HUDEP-2 (cell line): ENCODE data around the gene MLLT10.

Experiments used
- DNase-seq, 76 experiments: peaks; one replicate each; lab custom pipeline; 2025; ENCODE audit not compliant: unreplicated experiment in 76 of 76; lab: John Stamatoyannopoulos, UW

MLLT10 gene

DNA sequence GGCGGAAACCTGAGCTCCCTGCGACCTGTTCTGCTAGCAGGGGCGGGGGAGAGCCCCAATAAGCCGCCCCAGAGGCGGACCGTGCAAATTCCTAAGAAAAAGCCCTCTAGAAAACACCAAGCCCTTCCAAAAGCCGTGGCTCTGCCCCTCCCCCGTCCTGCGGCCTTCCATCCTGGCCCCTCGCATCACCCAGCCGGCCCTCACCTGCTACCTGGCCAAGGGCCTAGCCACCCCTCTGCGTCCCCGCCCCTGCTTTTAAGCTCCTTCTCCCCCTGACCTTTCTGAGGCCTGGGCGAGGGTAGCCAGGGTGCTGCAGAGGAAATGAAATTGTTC is 33.5 kb upstream of the MLLT10 start:
- DNase-seq = no peak

- no peak for DNase-seq
Measured at GRCh38 chr10:21501091-21501490, 32.9 kb upstream of the MLLT10 start.

GRCh38 chr10:21501731-21502347 is 32.2 kb upstream of the MLLT10 start:
- no peak for DNase-seq

- DNase-seq = no peak
Measured at GRCh38 chr10:21502348-21502740, 31.7 kb upstream of the MLLT10 start.

DNA sequence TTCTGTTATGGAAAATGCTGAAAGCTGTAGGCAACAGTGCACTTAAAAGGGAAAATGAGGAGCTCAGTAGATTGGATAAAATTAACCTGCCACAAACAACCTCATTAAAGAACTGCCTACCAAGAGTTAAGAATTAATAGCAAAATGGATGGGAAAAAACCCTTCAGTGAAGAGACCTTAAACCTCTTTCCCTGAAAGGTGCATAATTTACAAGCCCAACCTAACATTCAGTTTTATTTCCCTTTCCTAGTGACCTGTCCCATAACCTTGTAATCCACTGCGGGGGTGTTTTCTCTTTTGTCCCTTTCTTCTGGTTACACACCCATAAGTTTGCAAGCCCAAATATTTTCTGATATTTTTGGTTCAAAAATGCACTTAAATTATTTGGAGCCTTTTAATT is 30.5 kb upstream of the MLLT10 start:
- no peak for DNase-seq

- no peak for DNase-seq
Measured at GRCh38 chr10:21505711-21506278, 28.2 kb upstream of the MLLT10 start.

- DNase-seq = no peak
Measured at GRCh38 chr10:21506351-21506750, 27.7 kb upstream of the MLLT10 start.

DNA sequence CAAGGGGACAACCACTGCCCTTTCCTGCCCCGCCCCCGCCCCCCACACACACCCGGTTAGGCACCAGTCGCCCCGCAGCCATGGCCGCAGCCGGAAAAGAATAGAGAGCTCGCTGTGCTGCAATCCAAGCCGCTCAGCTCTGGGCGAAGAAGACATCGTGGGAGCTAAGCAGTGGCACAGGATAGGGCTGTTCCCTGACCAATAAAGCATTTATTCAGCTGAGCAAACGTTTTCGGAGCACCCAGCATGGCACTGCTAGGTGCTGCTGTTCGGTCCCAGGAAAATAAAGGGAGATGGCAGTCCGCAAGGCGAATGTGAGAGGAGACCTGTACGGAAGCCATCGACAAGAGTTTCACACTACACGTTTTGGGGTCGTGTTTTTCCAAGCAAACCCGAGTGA is 26.9 kb upstream of the MLLT10 start:
- no peak for DNase-seq

DNA sequence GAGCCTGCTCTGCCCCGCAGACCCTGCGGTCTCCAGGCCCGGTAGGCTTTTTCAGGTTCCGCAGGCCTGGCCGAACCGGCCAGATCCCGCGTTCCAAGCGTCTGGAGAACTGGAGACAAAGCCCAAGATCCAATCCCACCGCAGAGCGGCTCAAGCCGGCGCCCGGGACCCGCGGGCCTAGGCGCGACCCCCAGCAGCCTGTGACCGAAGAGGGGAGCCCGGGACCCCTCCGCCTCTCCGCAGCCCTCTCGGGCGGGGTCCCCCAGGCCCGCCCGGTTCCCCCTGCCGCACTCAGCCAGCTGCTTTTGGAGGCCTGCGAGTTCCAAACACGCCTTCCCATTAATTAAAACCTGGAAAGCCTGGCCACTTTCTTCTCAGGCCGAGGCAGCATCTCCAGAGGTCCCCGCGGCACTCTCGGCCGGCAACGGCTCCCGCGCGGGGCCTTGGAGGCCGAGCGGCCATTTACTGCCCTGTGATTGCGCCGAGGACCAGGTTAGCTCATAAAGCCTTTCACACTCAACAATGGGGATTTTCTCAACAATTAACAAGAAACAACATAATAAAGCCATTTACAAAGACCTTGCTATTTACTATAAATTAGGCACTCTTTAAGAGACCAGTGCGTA is 25.2 kb upstream of the MLLT10 start:
- DNase-seq = no peak

- no peak for DNase-seq
Measured at GRCh38 chr10:21509341-21510240, 24.4 kb upstream of the MLLT10 start.

DNA sequence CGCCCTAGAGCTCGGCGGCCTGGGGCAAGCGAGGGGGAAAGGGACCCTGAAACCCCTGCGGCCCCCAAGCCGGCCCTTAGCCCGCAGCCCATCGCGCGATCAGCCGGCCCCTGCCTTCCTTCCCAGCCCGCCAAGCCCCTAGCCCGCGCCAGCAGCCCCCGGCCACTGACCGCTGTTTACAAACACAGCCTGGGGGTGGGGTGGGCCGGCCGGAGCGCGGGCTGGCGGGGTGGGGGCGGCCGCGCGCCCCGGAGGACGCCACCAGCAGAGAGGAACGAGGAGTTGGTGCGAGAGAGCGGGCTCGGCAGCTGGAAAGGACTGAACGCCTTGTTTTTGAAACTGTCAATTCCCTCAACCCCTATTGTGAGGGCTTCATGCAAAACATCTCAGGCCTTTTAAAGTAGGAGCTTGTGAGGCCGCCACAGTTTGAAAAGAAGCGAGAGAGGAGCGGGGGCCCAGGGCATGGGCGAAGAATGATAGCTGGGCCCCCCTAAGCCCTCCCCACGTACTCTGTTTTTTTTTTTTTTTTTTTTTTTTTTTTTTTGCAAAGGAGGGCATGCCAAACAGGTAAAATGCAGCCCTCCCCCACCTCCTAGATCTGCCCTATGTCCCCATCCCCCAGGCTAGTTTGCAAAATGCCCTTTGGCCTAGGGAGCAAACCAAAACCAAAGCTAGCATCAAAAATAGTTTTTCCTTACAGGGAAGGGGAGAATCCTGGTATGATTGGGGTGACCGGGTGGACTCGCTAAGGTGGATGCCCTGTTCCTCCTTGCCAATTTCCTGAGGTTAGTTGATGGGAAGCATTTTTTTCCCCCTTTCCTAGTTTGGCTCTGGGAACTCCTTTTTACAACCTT is 23.6 kb upstream of the MLLT10 start:
- no peak for DNase-seq

- DNase-seq = no peak
Measured at GRCh38 chr10:21511095-21511570, 22.9 kb upstream of the MLLT10 start.

- DNase-seq = no peak
Measured at GRCh38 chr10:21511946-21512572, 22.0 kb upstream of the MLLT10 start.

GRCh38 chr10:21512573-21513404 is 21.2 kb upstream of the MLLT10 start:
- DNase-seq = no peak

- DNase-seq = no peak
Measured at GRCh38 chr10:21513405-21513788, 20.6 kb upstream of the MLLT10 start.

GRCh38 chr10:21514129-21514817 is 19.8 kb upstream of the MLLT10 start:
- DNase-seq = no peak

- no peak for DNase-seq
Measured at GRCh38 chr10:21514818-21515351, 19.1 kb upstream of the MLLT10 start.
